H9 (cell line): ENCODE results near the gene VPS45. TPM values are rescaled to one million over a fixed set of nuclear protein-coding genes. Genes with fewer than 3 reads are reported as not detected.

ENCODE experiments used
- DNase-seq: peaks from one replicate; pipeline ENCODE4 v3.0.0-alpha.2; 2017
- H2AFZ ChIP-seq: one replicate; pipeline ENCODE4 v1.6.1; 2013; ENCODE audit warnings: mild to moderate bottlenecking, low read length, control low read depth, moderate library complexity
- H2AK5ac ChIP-seq: 2 replicates; pipeline ENCODE4 v1.6.1; 2013; ENCODE audit warnings: low read length, control low read depth, mixed read lengths; ENCODE audit not compliant: insufficient read length
- H2BK120ac ChIP-seq: one replicate; pipeline ENCODE4 v1.6.1; 2013; ENCODE audit warnings: low read depth, mild to moderate bottlenecking, low read length, control low read depth, inconsistent platforms; ENCODE audit not compliant: poor library complexity, severe bottlenecking
- H2BK12ac ChIP-seq: 2 replicates; pipeline ENCODE4 v1.6.1; 2013; ENCODE audit warnings: low read length, control low read depth, mixed read lengths, low read depth; ENCODE audit not compliant: insufficient read length
- H2BK15ac ChIP-seq: 2 replicates; pipeline ENCODE4 v1.6.1; 2013; ENCODE audit warnings: low read depth, low read length, control low read depth
- H2BK20ac ChIP-seq: one replicate; pipeline ENCODE4 v1.6.1; 2013; ENCODE audit warnings: low read depth, mild to moderate bottlenecking, low read length, control low read depth, inconsistent platforms; ENCODE audit not compliant: poor library complexity, severe bottlenecking
- H2BK5ac ChIP-seq: 2 replicates; pipeline ENCODE4 v1.6.1; 2013; ENCODE audit warnings: low read length, control low read depth, mixed read lengths; ENCODE audit not compliant: insufficient read length
- H3K14ac ChIP-seq: 2 replicates; pipeline ENCODE4 v1.6.1; 2013; ENCODE audit warnings: low read length, control low read depth; ENCODE audit not compliant: insufficient read depth
- H3K18ac ChIP-seq: 2 replicates; pipeline ENCODE4 v1.6.1; 2013; ENCODE audit warnings: low read depth, mild to moderate bottlenecking, mixed read lengths, low read length, control low read depth; ENCODE audit not compliant: insufficient read length
- H3K23ac ChIP-seq: 2 replicates; pipeline ENCODE4 v1.6.1; 2013; ENCODE audit warnings: low read length, control low read depth, mixed read lengths, low read depth; ENCODE audit not compliant: insufficient read length
- H3K23me2 ChIP-seq: 2 replicates; pipeline ENCODE4 v1.6.1; 2013; ENCODE audit warnings: low read depth, mild to moderate bottlenecking, mixed read lengths, low read length, control low read depth; ENCODE audit not compliant: insufficient read length, poor library complexity, severe bottlenecking
- H3K27ac ChIP-seq: 2 replicates; pipeline ENCODE4 v1.5.1; 2013; ENCODE audit warnings: low read length, control low read depth, mixed read lengths, low read depth; ENCODE audit not compliant: insufficient read length
- H3K27me3 ChIP-seq: 2 replicates; pipeline ENCODE4 v1.6.1; 2013; ENCODE audit warnings: low read length, control low read depth, inconsistent platforms; ENCODE audit not compliant: insufficient read depth
- H3K4ac ChIP-seq: 2 replicates; pipeline ENCODE4 v1.6.1; 2013; ENCODE audit warnings: low read depth, mild to moderate bottlenecking, control low read depth, inconsistent platforms, low read length, moderate library complexity
- H3K4me1 ChIP-seq: 2 replicates; pipeline ENCODE4 v1.6.1; 2013; ENCODE audit warnings: low read length, control low read depth, inconsistent platforms; ENCODE audit not compliant: insufficient read depth
- H3K4me2 ChIP-seq: 2 replicates; pipeline ENCODE4 v1.6.1; 2013; ENCODE audit warnings: low read length, control low read depth, mixed read lengths; ENCODE audit not compliant: insufficient read length, insufficient read depth
- H3K56ac ChIP-seq: 2 replicates; pipeline ENCODE4 v1.6.1; 2013; ENCODE audit warnings: low read depth, mild to moderate bottlenecking, mixed read lengths, low read length, control low read depth; ENCODE audit not compliant: insufficient read length
- H3K79me1 ChIP-seq: 2 replicates; pipeline ENCODE4 v1.6.1; 2013; ENCODE audit warnings: low read depth, mild to moderate bottlenecking, moderate library complexity, low read length, control low read depth, inconsistent platforms; ENCODE audit not compliant: insufficient read depth, poor library complexity, severe bottlenecking
- H3K79me2 ChIP-seq: 2 replicates; pipeline ENCODE4 v1.6.1; 2013; ENCODE audit warnings: low read length, control low read depth, inconsistent platforms; ENCODE audit not compliant: insufficient read depth
- H3K9ac ChIP-seq: 2 replicates; pipeline ENCODE4 v1.6.1; 2013; ENCODE audit warnings: low read length, control low read depth, mixed read lengths; ENCODE audit not compliant: insufficient read length; ENCODE audit errors: extremely low read depth
- H3K9me3 ChIP-seq: one replicate; pipeline ENCODE4 v1.6.1; 2013; ENCODE audit warnings: low read depth, low read length, inconsistent platforms; ENCODE audit not compliant: control insufficient read depth
- H3T11ph ChIP-seq: one replicate; pipeline ENCODE4 v1.6.1; 2013; ENCODE audit warnings: mild to moderate bottlenecking, low read length, control low read depth, inconsistent platforms
- H4K20me1 ChIP-seq: one replicate; pipeline ENCODE4 v1.6.1; 2013; ENCODE audit not compliant: control insufficient read depth, insufficient read length, insufficient read depth
- H4K5ac ChIP-seq: 2 replicates; pipeline ENCODE4 v1.6.1; 2013; ENCODE audit warnings: low read depth, mild to moderate bottlenecking, mixed read lengths, low read length, control low read depth; ENCODE audit not compliant: insufficient read length
- H4K8ac ChIP-seq: replicated peaks from 2 replicates; pipeline ENCODE4 v1.6.1; 2013; ENCODE audit warnings: low read length, control low read depth, mixed read lengths, low read depth; ENCODE audit not compliant: insufficient read length
- H4K91ac ChIP-seq: 2 replicates; pipeline ENCODE4 v1.6.1; 2013; ENCODE audit warnings: low read depth, mild to moderate bottlenecking, moderate library complexity, mixed read lengths, low read length, control low read depth; ENCODE audit not compliant: insufficient read length
- H3K27ac Mint-ChIP-seq, 3 experiments: 2 replicates in 2 of 3; 3 replicates in 1 of 3; pipeline ENCODE4 v1.8.0; 2020 to 2021; ENCODE audit warnings: mixed read lengths in 3 of 3, mild to moderate bottlenecking in 1 of 3, moderate library complexity in 1 of 3
- H3K27me3 Mint-ChIP-seq: 2 replicates; pipeline ENCODE4 v1.8.0; 2021; ENCODE audit warnings: low read depth, mild to moderate bottlenecking, moderate library complexity, mixed read lengths
- H3K36me3 Mint-ChIP-seq, 3 experiments: 2 replicates in 2 of 3; 3 replicates in 1 of 3; pipeline ENCODE4 v1.8.0; 2020 to 2021; ENCODE audit warnings: low read depth in 3 of 3, mixed read lengths in 3 of 3; ENCODE audit not compliant: insufficient read depth in 1 of 3
- H3K4me1 Mint-ChIP-seq, 2 experiments: 2 replicates each; pipeline ENCODE4 v1.8.0; 2020; ENCODE audit warnings: mixed read lengths in 2 of 2
- H3K4me3 Mint-ChIP-seq, 2 experiments: 2 replicates in 1 of 2; 3 replicates in 1 of 2; pipeline ENCODE4 v1.8.0; 2020 to 2021; ENCODE audit warnings: mild to moderate bottlenecking in 2 of 2, mixed read lengths in 2 of 2, moderate library complexity in 1 of 2
- H3K9me3 Mint-ChIP-seq, 2 experiments: 2 replicates in 1 of 2; 3 replicates in 1 of 2; pipeline ENCODE4 v1.8.0; 2020; ENCODE audit warnings: mild to moderate bottlenecking in 2 of 2, mixed read lengths in 2 of 2, moderate library complexity in 1 of 2
- CTCF ChIP-seq: fragments of 200-600 bp; sonication (generic); conservative IDR thresholded peaks from 3 replicates; pipeline ENCODE4 v1.8.0; 2021; ENCODE audit warnings: antibody characterized with exemption, mild to moderate bottlenecking
- WGBS: extraction: QIAGEN DNeasy Blood & Tissue Kit; methylation state at CpG from one replicate; pipeline ENCODE4 v1.1.7; 2013; ENCODE audit warnings: missing lambda C conversion rate, low lambda C conversion rate, mixed read lengths; ENCODE audit not compliant: insufficient read length; ENCODE audit errors: extremely low coverage; 5-methylcytosine and 5-hydroxymethylcytosine counted together
- total RNA-seq: library from RNA; stranded (reverse); gene quantifications from 2 replicates; pipeline ENCODE4 v1.2.1, GENCODE V29; 2021

The VPS45 gene
- total RNA-seq, 1 experiment from 2014 or later = 31.8 TPM

- no peak overlapping the region for H3T11ph ChIP-seq
- no peak for DNase-seq
- no peak overlapping the region for H4K8ac ChIP-seq
- H3K9me3 ChIP-seq = no peaks in the 10 kb centered on the region
- H3K23ac ChIP-seq = no peak overlapping the region
- H3K27me3 ChIP-seq = no peaks in the 10 kb centered on the region
- Mint-ChIP-seq H3K27me3 (no peaks in the 10 kb centered on the region; the same call in 1 of the 2 replicates), H3K4me1 (peaks cover 45 to 46% of the 10 kb centered on the region in 2 experiments), H3K4me3 (no peak overlapping the region), H3K36me3 (peaks cover 9 to 19% (median 10%) of the 10 kb centered on the region in 3 experiments), H3K27ac (peak overlapping the region in 2 of 3 experiments; percentile 19 to 23; a peak in 3 of 7 replicates), H3K9me3 (no peaks in the 10 kb centered on the region; a peak in 1 of 5 replicates)
- H3K79me2 ChIP-seq = no peaks in the 10 kb centered on the region
- no peak overlapping the region for H2BK15ac ChIP-seq
- H3K18ac ChIP-seq = peak overlapping the region; percentile 88
- H2BK20ac ChIP-seq = no peak overlapping the region
- H2BK5ac ChIP-seq = no peak overlapping the region
- H2AK5ac ChIP-seq = no peak overlapping the region
- H2BK120ac ChIP-seq = no peak overlapping the region
- H3K4me1 ChIP-seq = peaks cover 16% of the 10 kb centered on the region
- H3K14ac ChIP-seq = no peak overlapping the region
- H3K4me2 ChIP-seq = no peak overlapping the region
- WGBS = no CpG with 5 or more reads among the region's 5 CpGs
- H4K20me1 ChIP-seq = no peaks in the 10 kb centered on the region
- TF ChIP-seq CTCF = no peak
- H3K56ac ChIP-seq = no peak overlapping the region
- H4K91ac ChIP-seq = no peak overlapping the region
- no peak overlapping the region for H4K5ac ChIP-seq
- H2AFZ ChIP-seq = no peak overlapping the region
- H3K9ac ChIP-seq = no peak overlapping the region
- H3K79me1 ChIP-seq = no peaks in the 10 kb centered on the region
- H3K27ac ChIP-seq = no peak overlapping the region
- H2BK12ac ChIP-seq = no peak overlapping the region
- no peak overlapping the region; the same call in 1 of the 2 replicates for H3K4ac ChIP-seq
- H3K23me2 ChIP-seq = peaks cover 7% of the 10 kb centered on the region
Measured at GRCh38 chr1:150164224-150164623, 96.6 kb downstream of the VPS45 start.
